OCI-LY7 (cell line): ENCODE data around the gene COL25A1. TPM values are rescaled to one million over a fixed set of nuclear protein-coding genes. Genes with fewer than 3 reads are reported as not detected.

Experiments
- BruUV-seq: library from RNA; stranded (reverse); fragments of 400-500 nt; replicated peaks from 2 replicates; lab custom pipeline; 2021; lab: Mats Ljungman, UMichigan
- CTCF ChIA-PET: fragments of 300-600 bp; sonication (Branson Sonifier 250); formaldehyde crosslinking; loops from one replicate; lab custom pipeline; 2022; ENCODE audit warnings: antibody characterized with exemption; ENCODE audit not compliant: unreplicated experiment; lab: Charles Lee
- POLR2A ChIA-PET: fragments of 300-600 bp; sonication (Branson Sonifier 250); formaldehyde crosslinking; loops from one replicate; lab custom pipeline; 2022; ENCODE audit warnings: antibody characterized with exemption; lab: Charles Lee
- DNase-seq: peaks from one replicate; pipeline ENCODE4 v3.0.0-alpha.2; 2015; ENCODE audit warnings: low spot score
- H2AFZ ChIP-seq: fragments of 200-600 bp; sonication (generic), shearing (Covaris generic); 2 replicates; pipeline ENCODE4 v1.6.1; 2014; ENCODE audit warnings: mild to moderate bottlenecking, antibody characterized with exemption, low read length, moderate library complexity
- H3K27ac ChIP-seq: fragments of 200-600 bp; sonication (generic); 2 replicates; pipeline ENCODE4 v1.5.1; 2014; ENCODE audit warnings: mixed run types, low read depth, mild to moderate bottlenecking, moderate library complexity, low read length, inconsistent platforms; ENCODE audit not compliant: poor library complexity, severe bottlenecking
- H3K36me3 ChIP-seq: fragments of 200-600 bp; sonication (generic); 2 replicates; pipeline ENCODE4 v1.6.1; 2014; ENCODE audit warnings: mild to moderate bottlenecking, antibody characterized with exemption, low read length, moderate library complexity, mixed read lengths; ENCODE audit not compliant: insufficient read depth
- H3K4me1 ChIP-seq: fragments of 200-600 bp; sonication (generic); 2 replicates; pipeline ENCODE4 v1.5.1; 2014; ENCODE audit warnings: mild to moderate bottlenecking, low read length; ENCODE audit not compliant: insufficient read depth, poor library complexity, severe bottlenecking
- H3K4me2 ChIP-seq: fragments of 200-600 bp; sonication (generic); 2 replicates; pipeline ENCODE4 v1.6.1; 2014; ENCODE audit warnings: mild to moderate bottlenecking, low read length
- H3K4me3 ChIP-seq: fragments of 200-600 bp; sonication (generic); 2 replicates; pipeline ENCODE4 v1.5.1; 2014; ENCODE audit warnings: mild to moderate bottlenecking, low read depth, low read length; ENCODE audit not compliant: poor library complexity, severe bottlenecking
- H3K79me2 ChIP-seq: fragments of 200-600 bp; sonication (generic); 2 replicates; pipeline ENCODE4 v1.6.1; 2016; ENCODE audit warnings: low read depth, mild to moderate bottlenecking, low read length, moderate library complexity, mixed read lengths; ENCODE audit not compliant: insufficient read depth
- H3K9me2 ChIP-seq: fragments of 200-600 bp; sonication (generic); 2 replicates; pipeline ENCODE4 v1.6.1; 2016; ENCODE audit warnings: mild to moderate bottlenecking, low read length, mixed read lengths; ENCODE audit not compliant: insufficient read depth
- H3K9me3 ChIP-seq: fragments of 200-600 bp; sonication (generic); 2 replicates; pipeline ENCODE4 v1.6.1; 2014; ENCODE audit warnings: mild to moderate bottlenecking, mixed run types, low read length, mixed read lengths
- H4K20me1 ChIP-seq: fragments of 200-600 bp; sonication (generic); 2 replicates; pipeline ENCODE4 v1.6.1; 2014; ENCODE audit warnings: mild to moderate bottlenecking, antibody characterized with exemption, low read length, moderate library complexity, mixed read lengths; ENCODE audit not compliant: insufficient read depth
- CTCF ChIP-seq: fragments of 200-600 bp; sonication (generic); conservative IDR thresholded peaks from 2 replicates; pipeline ENCODE4 v1.5.1; 2014; ENCODE audit warnings: mild to moderate bottlenecking, antibody characterized with exemption, low read length, moderate library complexity, mixed read lengths
- EZH2phosphoT487 ChIP-seq: fragments of 200-600 bp; sonication (generic); IDR thresholded peaks from 2 replicates; pipeline ENCODE4 v1.6.1; 2018; ENCODE audit warnings: low read depth, borderline replicate concordance, mild to moderate bottlenecking, mixed run types, antibody characterized with exemption, low read length, moderate library complexity, mixed read lengths
- intact Hi-C: fragments of 100-400 bp; cut with micrococcal nuclease; formaldehyde crosslinking; loops from one replicate; pipeline ENCODE4 v1.10.0; 2022; ENCODE audit not compliant: unreplicated experiment
- total RNA-seq, 2 experiments: library from RNA; depleted of rRNA in 1 of 2; stranded (reverse); fragments of >200 nt in 1 of 2; shearing (Covaris generic) in 1 of 2; gene quantifications; 2 replicates each; pipeline ENCODE4 v1.2.3, GENCODE V29; 2014 to 2022

Gene COL25A1
- total RNA-seq, 2 experiments from 2014 or later, result not detected

- CTCF ChIA-PET, result no interaction called here
- H4K20me1 ChIP-seq, result no peaks in the 10 kb centered on the region
- no peaks in the 10 kb centered on the region for H3K9me2 ChIP-seq
- no peaks in the 10 kb centered on the region for H3K79me2 ChIP-seq
- POLR2A ChIA-PET, result interaction anchor here (0.6 kb wide), 1 partner anchor 28 kb away, joined by 3 read pairs; no protein-coding TSS in a partner anchor
- no TSS peak for BruUV-seq
- no peak overlapping the region for H3K4me2 ChIP-seq
- H3K9me3 ChIP-seq, result no peaks in the 10 kb centered on the region
- H3K4me3 ChIP-seq, result no peak overlapping the region
- H3K4me1 ChIP-seq, result no peaks in the 10 kb centered on the region
- no peak overlapping the region for H2AFZ ChIP-seq
- no peaks in the 10 kb centered on the region for H3K36me3 ChIP-seq
- TF ChIP-seq EZH2phosphoT487 (no peak), CTCF (no peak)
- intact Hi-C loops, result no loop called here
- no peak for DNase-seq
- H3K27ac ChIP-seq, result no peak overlapping the region
Observed at GRCh38 chr4:109128589-109128988, 173.9 kb downstream of the COL25A1 start.

GRCh38 chr4:109127866-109128265 is 174.6 kb downstream of the COL25A1 start:
- H3K36me3 ChIP-seq, result no peaks in the 10 kb centered on the region
- BruUV-seq, result no TSS peak
- no peak overlapping the region for H3K4me3 ChIP-seq
- no peak overlapping the region for H2AFZ ChIP-seq
- DNase-seq, result no peak
- H3K9me2 ChIP-seq, result no peaks in the 10 kb centered on the region
- no peaks in the 10 kb centered on the region for H4K20me1 ChIP-seq
- H3K79me2 ChIP-seq, result no peaks in the 10 kb centered on the region
- H3K4me2 ChIP-seq, result no peak overlapping the region
- no peak for TF ChIP-seq EZH2phosphoT487
- no peak for TF ChIP-seq CTCF
- CTCF ChIA-PET, result no interaction called here
- POLR2A ChIA-PET, result no interaction called here
- no peaks in the 10 kb centered on the region for H3K4me1 ChIP-seq
- intact Hi-C loops, result no loop called here
- no peak overlapping the region for H3K27ac ChIP-seq
- no peaks in the 10 kb centered on the region for H3K9me3 ChIP-seq

GRCh38 chr4:109126856-109127255 is 175.6 kb downstream of the COL25A1 start:
- Histone ChIP-seq H2AFZ (no peak overlapping the region), H3K9me2 (no peaks in the 10 kb centered on the region), H3K79me2 (no peaks in the 10 kb centered on the region), H3K4me2 (no peak overlapping the region), H4K20me1 (no peaks in the 10 kb centered on the region), H3K27ac (no peak overlapping the region), H3K36me3 (no peaks in the 10 kb centered on the region), H3K9me3 (no peaks in the 10 kb centered on the region), H3K4me3 (no peak overlapping the region), H3K4me1 (no peaks in the 10 kb centered on the region)
- no peak for DNase-seq
- POLR2A ChIA-PET, result interaction anchor here (0.6 to 2.0 kb wide), 2 partner anchors 21 to 1182 kb away, joined by 4 to 6 read pairs; no protein-coding TSS in a partner anchor
- TF ChIP-seq CTCF (no peak), EZH2phosphoT487 (no peak)
- intact Hi-C loops, result no loop called here
- CTCF ChIA-PET, result no interaction called here
- no TSS peak for BruUV-seq
